Liver (tissue), 9 donors: ENCODE measurements around the gene SUPT20H. TPM values are rescaled to one million over a fixed set of nuclear protein-coding genes. Genes with fewer than 3 reads are reported as not detected.

Experiments
- DNase-seq: peaks from one replicate; pipeline ENCODE4 v3.0.0-alpha.2; 2017; ENCODE audit warnings: low spot score
- H3K27ac ChIP-seq, 2 donors: one replicate each; pipeline ENCODE4 v1.7.0; 2013; ENCODE audit warnings: inconsistent platforms in 2 of 2, low read length in 2 of 2, control low read depth in 1 of 2, low read depth in 1 of 2, mild to moderate bottlenecking in 1 of 2
- H3K27me3 ChIP-seq, 4 donors: one replicate each; pipeline versions ENCODE4 v1.6.1 to v1.7.0; 2013; ENCODE audit warnings: low read length in 3 of 4, inconsistent platforms in 1 of 4, mild to moderate bottlenecking in 1 of 4, moderate library complexity in 1 of 4; ENCODE audit not compliant: control insufficient read depth in 4 of 4, insufficient read depth in 4 of 4
- H3K36me3 ChIP-seq, 4 donors: one replicate each; pipeline versions ENCODE4 v1.6.1 to v1.7.0; 2013; ENCODE audit warnings: low read length in 3 of 4, mild to moderate bottlenecking in 3 of 4, low read depth in 1 of 4, moderate library complexity in 1 of 4; ENCODE audit not compliant: control insufficient read depth in 4 of 4, insufficient read depth in 3 of 4
- H3K4me1 ChIP-seq, 4 donors: one replicate each; pipeline versions ENCODE4 v1.6.1 to v1.7.0; 2013; ENCODE audit warnings: low read length in 3 of 4, mild to moderate bottlenecking in 3 of 4, moderate library complexity in 1 of 4; ENCODE audit not compliant: control insufficient read depth in 4 of 4, insufficient read depth in 4 of 4
- H3K4me3 ChIP-seq, 3 donors: one replicate each; pipeline versions ENCODE4 v1.6.1 to v1.7.0; 2013; ENCODE audit warnings: low read length in 3 of 3, control low read depth in 1 of 3, low read depth in 1 of 3, mild to moderate bottlenecking in 1 of 3
- H3K9ac ChIP-seq, 2 donors: one replicate each; pipeline ENCODE4 v1.7.0; 2013; ENCODE audit warnings: low read length in 2 of 2, mild to moderate bottlenecking in 2 of 2, moderate library complexity in 2 of 2, control low read depth in 1 of 2, low read depth in 1 of 2
- H3K9me3 ChIP-seq, 4 donors: one replicate each; pipeline versions ENCODE4 v1.6.1 to v1.7.0; 2013; ENCODE audit warnings: low read length in 3 of 4; ENCODE audit not compliant: control insufficient read depth in 4 of 4
- ATF3 ChIP-seq: IDR thresholded peaks from 2 replicates; pipeline ENCODE4 v1.6.1; 2016; ENCODE audit warnings: antibody characterized with exemption
- CTCF ChIP-seq: fragments of 150-350 bp; IDR thresholded peaks from 2 replicates; pipeline ENCODE4 v1.5.1; 2017; ENCODE audit warnings: improper control_type of control experiment, low read depth, low read length; ENCODE audit not compliant: missing input control
- FOXA1 ChIP-seq: IDR thresholded peaks from 2 replicates; pipeline ENCODE4 v1.6.1; 2016; ENCODE audit warnings: antibody characterized with exemption
- FOXA2 ChIP-seq: IDR thresholded peaks from 2 replicates; pipeline ENCODE4 v1.6.1; 2016; ENCODE audit warnings: antibody characterized with exemption
- GABPA ChIP-seq, 2 donors: IDR thresholded peaks in 1 of 2; conservative IDR thresholded peaks in 1 of 2; 2 replicates each; pipeline ENCODE4 v1.6.1; 2016; ENCODE audit warnings: antibody characterized with exemption in 2 of 2, mild to moderate bottlenecking in 1 of 2, moderate library complexity in 1 of 2
- HNF4G ChIP-seq: IDR thresholded peaks from 2 replicates; pipeline ENCODE4 v1.6.1; 2016; ENCODE audit warnings: antibody characterized with exemption
- MAX ChIP-seq: IDR thresholded peaks from 2 replicates; pipeline ENCODE4 v1.6.1; 2016; ENCODE audit warnings: antibody characterized with exemption
- NR2F2 ChIP-seq: IDR thresholded peaks from 2 replicates; pipeline ENCODE4 v1.6.1; 2016; ENCODE audit warnings: antibody characterized with exemption
- RAD21 ChIP-seq, 2 donors: IDR thresholded peaks; 2 replicates each; pipeline ENCODE4 v1.6.1; 2016; ENCODE audit warnings: antibody characterized with exemption in 2 of 2, mild to moderate bottlenecking in 2 of 2
- REST ChIP-seq: IDR thresholded peaks from 2 replicates; pipeline ENCODE4 v1.6.1; 2016; ENCODE audit warnings: antibody characterized with exemption, mild to moderate bottlenecking
- RXRA ChIP-seq, 2 donors: IDR thresholded peaks; 2 replicates each; pipeline ENCODE4 v1.6.1; 2017 to 2018; ENCODE audit warnings: antibody characterized with exemption in 2 of 2, mild to moderate bottlenecking in 1 of 2
- SP1 ChIP-seq: IDR thresholded peaks from 2 replicates; pipeline ENCODE4 v1.6.1; 2018; ENCODE audit warnings: antibody characterized with exemption, mild to moderate bottlenecking
- TAF1 ChIP-seq: conservative IDR thresholded peaks from 2 replicates; pipeline ENCODE4 v1.6.1; 2016; ENCODE audit warnings: antibody characterized with exemption, mild to moderate bottlenecking
- YY1 ChIP-seq: IDR thresholded peaks from 2 replicates; pipeline ENCODE4 v1.6.1; 2016; ENCODE audit warnings: antibody characterized with exemption, mild to moderate bottlenecking
- WGBS: extraction: QIAGEN DNeasy Blood & Tissue Kit; methylation state at CpG from one replicate; pipeline ENCODE4 v1.1.7; 2013; 5-methylcytosine and 5-hydroxymethylcytosine counted together
- polyA plus RNA-seq, 2 donors: library from polyadenylated mRNA; stranded (reverse) in 1 of 2; unstranded in 1 of 2; fragments of 200-250 nt in 1 of 2; fragments of >200 nt in 1 of 2; fragmentation: Nextera tagmentation in 1 of 2; extraction: Ambion mirVana in 1 of 2; gene quantifications; one replicate each; pipeline versions ENCODE4 v1.2.1 to v1.2.3, GENCODE V29; 2013 to 2015
- total RNA-seq, 2 donors: library from RNA; depleted of rRNA; stranded (reverse); fragments of >200 nt; gene quantifications; one replicate each; pipeline ENCODE4 v1.2.3, GENCODE V29; 2014
- donor health status: healthy.
- donor health status: healthy.
- donor health status: healthy.
- donor health status: healthy.
- donor health status: healthy.

Gene SUPT20H
- total and polyA plus RNA-seq, 4 donors: 6.5 to 23.1 (median 17.1) TPM

- TF ChIP-seq CTCF: no peak
Measured at GRCh38 chr13:37070145-37070695, 10.7 kb upstream of the SUPT20H start (continued).

GRCh38 chr13:37069597-37070103 lies 10.2 kb upstream of the SUPT20H start:
- H3K27ac ChIP-seq: no peak overlapping the region
- TF ChIP-seq TAF1: no peak
- no peak for TF ChIP-seq RXRA (IDR thresholded peaks at IDR 0.05)
- H3K4me3 ChIP-seq: no peak overlapping the region
- no peak for DNase-seq
- no peaks in the 10 kb centered on the region for H3K27me3 ChIP-seq
- WGBS: 89% methylated on average over 22 of the region's 22 CpGs
- no peak overlapping the region for H3K9ac ChIP-seq
- peaks cover 0 to 8% (median 0%) of the 10 kb centered on the region in 4 donors for H3K4me1 ChIP-seq
- no peaks in the 10 kb centered on the region for H3K9me3 ChIP-seq
- no peaks in the 10 kb centered on the region for H3K36me3 ChIP-seq

- H3K36me3 ChIP-seq: no peaks in the 10 kb centered on the region
- TF ChIP-seq RAD21 (IDR thresholded peaks at IDR 0.05) (peak; percentile 60 to 63), CTCF (no peak)
Measured at GRCh38 chr13:37068962-37069361, 9.5 kb upstream of the SUPT20H start.

GRCh38 chr13:37067874-37068273 lies 8.4 kb upstream of the SUPT20H start:
- Histone ChIP-seq H3K36me3 (no peaks in the 10 kb centered on the region), H3K9ac (no peak overlapping the region), H3K4me3 (no peak overlapping the region), H3K27me3 (no peaks in the 10 kb centered on the region), H3K4me1 (peaks cover 0 to 8% (median 0%) of the 10 kb centered on the region in 4 donors), H3K9me3 (no peaks in the 10 kb centered on the region), H3K27ac (no peak overlapping the region)
- DNase-seq: no peak
- 72% methylated on average over 2 of the region's 2 CpGs for WGBS
- no peak for TF ChIP-seq CTCF
- TF ChIP-seq ATF3: no peak
- TF ChIP-seq HNF4G: no peak
- no peak for TF ChIP-seq FOXA1
- TF ChIP-seq SP1: no peak
- no peak for TF ChIP-seq MAX
- TF ChIP-seq YY1: no peak
- no peak for TF ChIP-seq REST
- no peak for TF ChIP-seq RXRA (IDR thresholded peaks at IDR 0.05)
- TF ChIP-seq FOXA2: no peak
- no peak for TF ChIP-seq TAF1
- no peak for TF ChIP-seq NR2F2
- TF ChIP-seq RAD21 (IDR thresholded peaks at IDR 0.05): no peak
- TF ChIP-seq GABPA (IDR thresholded peaks at IDR 0.05 in 1 of 2, conservative IDR thresholded peaks at IDR 0.05 in 1 of 2): no peak

More at GRCh38 chr13:37068962-37069361, 9.5 kb upstream of the SUPT20H start:
- H3K4me1 ChIP-seq: peaks cover 0 to 8% (median 0%) of the 10 kb centered on the region in 4 donors
- DNase-seq: no peak
- H3K9ac ChIP-seq: no peak overlapping the region
- no peaks in the 10 kb centered on the region for H3K27me3 ChIP-seq
- H3K27ac ChIP-seq: no peak overlapping the region
- no peak overlapping the region for H3K4me3 ChIP-seq
- H3K9me3 ChIP-seq: no peaks in the 10 kb centered on the region
